NB4 (cell line): ENCODE measurements around the gene ADAMTS4.

ENCODE experiments used
- DNase-seq: peaks from one replicate; pipeline ENCODE4 v3.0.0; 2010; ENCODE audit warnings: low read depth
- H3K4me3 ChIP-seq: one replicate; pipeline ENCODE4 v1.5.1; 2011; ENCODE audit warnings: mild to moderate bottlenecking, low read depth, low read length, moderate library complexity
- CTCF ChIP-seq: IDR thresholded peaks from one replicate; pipeline ENCODE4 v1.5.1; 2012; ENCODE audit warnings: low read depth, low read length
- MAX ChIP-seq: IDR thresholded peaks from 2 replicates; pipeline ENCODE4 v1.6.1; 2011; ENCODE audit warnings: low read depth, low read length
- MYC ChIP-seq: IDR thresholded peaks from 2 replicates; pipeline ENCODE4 v1.6.1; 2011; ENCODE audit warnings: low read depth, low read length
- POLR2A ChIP-seq: IDR thresholded peaks from 2 replicates; pipeline ENCODE4 v1.6.1; 2011; ENCODE audit warnings: mild to moderate bottlenecking; ENCODE audit not compliant: insufficient read length; ENCODE audit errors: extremely low read depth

ADAMTS4 gene

GRCh38 chr1:161165742-161166668, 32.8 kb downstream of the ADAMTS4 start, which contains the start of gene PPOX:
Gene PPOX, plus strand, starts transcription at chr1:161166426. Its CDS starts 422 bp downstream, at chr1:161166848.
- TF ChIP-seq MYC: peak; percentile 87
- peak; percentile 81 for TF ChIP-seq MAX
- TF ChIP-seq CTCF: peak; percentile 55
- peak; percentile 44 for TF ChIP-seq POLR2A
- peak; percentile 99 for DNase-seq
- H3K4me3 ChIP-seq: peak within 1 kb of the TSS; percentile 75

DNA sequence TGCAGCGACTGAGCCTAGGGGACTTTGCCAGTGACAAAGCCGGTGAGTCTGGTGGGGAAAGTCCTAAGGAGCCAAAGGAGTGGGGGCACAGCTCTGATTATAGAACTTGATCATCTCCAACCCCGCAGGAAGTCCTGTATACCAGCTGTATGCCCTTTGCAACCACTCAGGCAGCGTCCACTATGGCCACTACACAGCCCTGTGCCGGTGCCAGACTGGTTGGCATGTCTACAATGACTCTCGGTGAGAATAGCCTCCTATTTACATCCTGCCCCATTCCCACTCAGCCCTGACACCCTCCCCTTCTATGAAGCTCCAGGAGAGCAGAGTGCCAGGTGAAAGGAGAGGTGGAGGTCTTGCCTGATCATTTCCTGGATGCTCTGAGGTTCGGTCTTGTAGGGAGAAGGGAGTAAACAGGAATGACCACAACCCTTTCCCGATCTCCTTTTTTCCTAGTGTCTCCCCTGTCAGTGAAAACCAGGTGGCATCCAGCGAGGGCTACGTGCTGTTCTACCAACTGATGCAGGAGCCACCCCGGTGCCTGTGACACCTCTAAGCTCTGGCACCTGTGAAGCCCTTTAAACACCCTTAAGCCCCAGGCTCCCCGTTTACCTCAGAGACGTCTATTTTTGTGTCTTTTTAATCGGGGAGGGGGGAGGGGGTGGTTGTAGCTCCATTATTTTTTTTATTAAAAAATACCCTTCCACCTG, 33.8 kb downstream of the ADAMTS4 start:
- peak overlapping the region; percentile 75 for H3K4me3 ChIP-seq

DNA sequence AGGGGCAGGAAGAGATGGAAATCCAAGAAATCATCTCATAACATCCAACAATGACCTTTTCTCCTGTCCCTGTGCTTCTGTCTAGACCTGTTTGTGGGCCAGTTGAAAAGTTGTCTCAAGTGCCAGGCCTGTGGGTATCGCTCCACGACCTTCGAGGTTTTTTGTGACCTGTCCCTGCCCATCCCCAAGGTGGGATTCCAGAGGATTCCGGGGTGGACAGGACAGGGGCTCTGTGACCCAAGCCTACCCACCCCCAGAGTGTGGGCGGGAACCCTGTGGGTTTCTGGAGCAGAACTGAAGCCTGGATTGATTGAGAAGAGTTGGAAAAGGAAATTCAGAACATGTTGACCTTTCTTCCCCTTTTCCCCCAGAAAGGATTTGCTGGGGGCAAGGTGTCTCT, 35.1 kb downstream of the ADAMTS4 start:
- TF ChIP-seq POLR2A: no peak
- no peak for TF ChIP-seq MYC
- no peak for TF ChIP-seq CTCF
- TF ChIP-seq MAX: no peak
- no peak overlapping the region for H3K4me3 ChIP-seq
- DNase-seq: no peak

More for the DNA sequence above, 33.8 kb downstream of the ADAMTS4 start:
- no peak for DNase-seq
- TF ChIP-seq CTCF (no peak), MYC (no peak), POLR2A (no peak), MAX (no peak)

DNA sequence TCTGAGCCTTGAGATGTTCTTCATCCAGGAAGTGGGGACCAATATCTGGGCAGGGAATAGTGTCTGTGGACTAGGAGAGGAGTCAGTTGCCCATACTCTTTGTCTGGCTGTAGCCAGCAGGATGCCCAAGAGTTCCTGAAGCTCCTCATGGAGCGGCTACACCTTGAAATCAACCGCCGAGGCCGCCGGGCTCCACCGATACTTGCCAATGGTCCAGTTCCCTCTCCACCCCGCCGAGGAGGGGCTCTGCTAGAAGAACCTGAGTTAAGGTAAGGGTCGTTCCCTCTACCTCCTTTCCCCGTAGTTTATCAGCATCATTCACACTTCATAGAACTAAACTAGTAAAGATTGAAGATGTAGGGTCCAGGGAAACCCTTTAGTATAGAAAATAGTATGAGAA, 36.0 kb downstream of the ADAMTS4 start:
- no peak overlapping the region for H3K4me3 ChIP-seq
- no peak for DNase-seq
- TF ChIP-seq POLR2A: no peak

GRCh38 chr1:161162052-161162451, 36.8 kb downstream of the ADAMTS4 start:
- TF ChIP-seq MYC: no peak
- no peak for TF ChIP-seq POLR2A
- no peak for TF ChIP-seq MAX
- TF ChIP-seq CTCF: no peak
- no peak for DNase-seq
- no peak overlapping the region for H3K4me3 ChIP-seq

GRCh38 chr1:161161652-161162051, 37.2 kb downstream of the ADAMTS4 start:
- DNase-seq: no peak
- TF ChIP-seq CTCF: no peak
- H3K4me3 ChIP-seq: no peak overlapping the region
